Measurements from ENCODE around the gene ZNF628.

Gene ZNF628

DNA sequence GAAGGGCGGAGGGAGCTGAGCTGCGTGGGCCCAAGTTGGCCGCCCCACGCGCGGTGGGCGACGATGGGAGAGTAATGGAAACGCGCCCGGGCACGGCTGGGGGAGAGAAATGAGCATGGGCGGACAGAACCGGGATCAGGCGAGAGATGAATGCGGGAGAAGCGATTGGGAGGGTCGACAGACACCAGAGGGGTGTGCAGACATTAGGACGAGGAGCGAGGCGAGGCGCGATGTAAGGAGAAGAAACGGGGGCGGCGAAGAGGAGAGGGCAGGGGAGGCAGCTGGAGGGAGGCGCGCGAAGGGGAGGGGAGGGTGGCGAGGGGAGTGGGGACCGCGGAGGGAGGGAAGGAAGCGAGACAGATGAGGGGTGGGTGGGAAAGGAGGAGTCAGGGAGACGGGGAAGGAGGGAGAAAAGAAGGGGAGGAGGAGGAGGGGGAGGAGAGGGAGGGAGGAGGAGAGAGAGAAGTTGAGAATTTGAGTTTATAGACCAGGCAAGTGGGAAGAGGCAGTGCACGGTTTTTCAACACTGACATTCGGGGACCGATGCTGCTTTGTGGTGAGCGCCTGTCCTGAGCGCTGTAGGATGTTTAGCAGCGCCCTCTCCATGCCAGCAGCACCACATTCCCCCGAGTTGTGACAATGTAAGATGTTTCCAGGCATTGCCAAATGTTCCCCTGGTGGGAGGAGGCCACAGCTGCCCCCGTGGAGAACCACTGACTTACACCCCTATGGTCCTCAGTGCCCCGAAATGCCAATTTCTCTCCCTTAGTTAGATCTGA lies 33.2 kb upstream of the ZNF628 start, which contains the start of gene SHISA7 (continued):
- no peak; the same call in 1 of the 2 replicates for TF ChIP-seq ZBTB48 (tag by site-specific recombination; IDR thresholded peaks at IDR 0.05)
- TF ChIP-seq ZNF132 (tag by site-specific recombination; IDR thresholded peaks at IDR 0.05; ENCODE audit: borderline replicate concordance), result no peak
- TF ChIP-seq ZNF707 (tag by site-specific recombination; IDR thresholded peaks at IDR 0.05), result no peak
- no peak for TF ChIP-seq OVOL3 (tag by site-specific recombination; IDR thresholded peaks at IDR 0.05)
- TF ChIP-seq TRIM28 (IDR thresholded peaks at IDR 0.05; ENCODE audit: borderline replicate concordance, low read length), result no peak
- peak; percentile 84 for TF ChIP-seq SP3 (tag by site-specific recombination; IDR thresholded peaks at IDR 0.05)
- TF ChIP-seq, protein P1, sequence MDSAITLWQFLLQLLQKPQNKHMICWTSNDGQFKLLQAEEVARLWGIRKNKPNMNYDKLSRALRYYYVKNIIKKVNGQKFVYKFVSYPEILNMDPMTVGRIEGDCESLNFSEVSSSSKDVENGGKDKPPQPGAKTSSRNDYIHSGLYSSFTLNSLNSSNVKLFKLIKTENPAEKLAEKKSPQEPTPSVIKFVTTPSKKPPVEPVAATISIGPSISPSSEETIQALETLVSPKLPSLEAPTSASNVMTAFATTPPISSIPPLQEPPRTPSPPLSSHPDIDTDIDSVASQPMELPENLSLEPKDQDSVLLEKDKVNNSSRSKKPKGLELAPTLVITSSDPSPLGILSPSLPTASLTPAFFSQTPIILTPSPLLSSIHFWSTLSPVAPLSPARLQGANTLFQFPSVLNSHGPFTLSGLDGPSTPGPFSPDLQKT (IDR thresholded peaks at IDR 0.05; ENCODE audit: borderline replicate concordance, low read depth, low read length), result no peak
- TF ChIP-seq, protein P2, sequence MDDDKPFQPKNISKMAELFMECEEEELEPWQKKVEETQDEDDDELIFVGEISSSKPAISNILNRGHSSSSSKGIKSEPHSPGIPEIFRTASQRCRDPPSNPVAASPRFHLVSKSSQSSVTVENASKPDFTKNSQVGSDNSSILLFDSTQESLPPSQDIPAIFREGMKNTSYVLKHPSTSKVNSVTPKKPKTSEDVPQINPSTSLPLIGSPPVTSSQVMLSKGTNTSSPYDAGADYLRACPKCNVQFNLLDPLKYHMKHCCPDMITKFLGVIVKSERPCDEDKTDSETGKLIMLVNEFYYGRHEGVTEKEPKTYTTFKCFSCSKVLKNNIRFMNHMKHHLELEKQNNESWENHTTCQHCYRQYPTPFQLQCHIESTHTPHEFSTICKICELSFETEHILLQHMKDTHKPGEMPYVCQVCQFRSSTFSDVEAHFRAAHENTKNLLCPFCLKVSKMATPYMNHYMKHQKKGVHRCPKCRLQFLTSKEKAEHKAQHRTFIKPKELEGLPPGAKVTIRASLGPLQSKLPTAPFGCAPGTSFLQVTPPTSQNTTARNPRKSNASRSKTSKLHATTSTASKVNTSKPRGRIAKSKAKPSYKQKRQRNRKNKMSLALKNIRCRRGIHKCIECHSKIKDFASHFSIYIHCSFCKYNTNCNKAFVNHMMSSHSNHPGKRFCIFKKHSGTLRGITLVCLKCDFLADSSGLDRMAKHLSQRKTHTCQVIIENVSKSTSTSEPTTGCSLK (tag by site-specific recombination; IDR thresholded peaks at IDR 0.05), result no peak
- no peak for TF ChIP-seq ZNF23 (tag by site-specific recombination; IDR thresholded peaks at IDR 0.05; ENCODE audit: borderline replicate concordance)
- TF ChIP-seq ZNF423 (tag by site-specific recombination; IDR thresholded peaks at IDR 0.05), result no peak
- no peak for TF ChIP-seq YY2 (tag by site-specific recombination; IDR thresholded peaks at IDR 0.05)
- TF ChIP-seq ZNF776 (tag by site-specific recombination; IDR thresholded peaks at IDR 0.05; ENCODE audit: borderline replicate concordance), result no peak
- no peak for TF ChIP-seq ZNF747 (tag by site-specific recombination; IDR thresholded peaks at IDR 0.05)
- no peak for TF ChIP-seq ZNF211 (tag by site-specific recombination; IDR thresholded peaks at IDR 0.05; ENCODE audit: low read depth)
- TF ChIP-seq MYNN (tag by site-specific recombination; IDR thresholded peaks at IDR 0.05; ENCODE audit: borderline replicate concordance), result no peak
- no peak for TF ChIP-seq ZNF529 (tag by site-specific recombination; IDR thresholded peaks at IDR 0.05; ENCODE audit: insufficient replicate concordance)
- TF ChIP-seq ZNF416 (tag by site-specific recombination; IDR thresholded peaks at IDR 0.05), result 0 out of 2 replicates have a peak, but pooled peaks have one; percentile 50
- TF ChIP-seq ZNF146 (tag by site-specific recombination; IDR thresholded peaks at IDR 0.05), result no peak
- no peak for TF ChIP-seq IKZF3 (tag by site-specific recombination; IDR thresholded peaks at IDR 0.05)
- TF ChIP-seq ZNF654 (tag by site-specific recombination; IDR thresholded peaks at IDR 0.05; ENCODE audit: low read depth), result no peak
- no peak for TF ChIP-seq ZNF133 (tag by site-specific recombination; IDR thresholded peaks at IDR 0.05)
- no peak for TF ChIP-seq KLF7 (tag by site-specific recombination; IDR thresholded peaks at IDR 0.05; ENCODE audit: borderline replicate concordance)
- no peak for TF ChIP-seq ZNF121 (tag by site-specific recombination; IDR thresholded peaks at IDR 0.05)
- TF ChIP-seq, protein P3, sequence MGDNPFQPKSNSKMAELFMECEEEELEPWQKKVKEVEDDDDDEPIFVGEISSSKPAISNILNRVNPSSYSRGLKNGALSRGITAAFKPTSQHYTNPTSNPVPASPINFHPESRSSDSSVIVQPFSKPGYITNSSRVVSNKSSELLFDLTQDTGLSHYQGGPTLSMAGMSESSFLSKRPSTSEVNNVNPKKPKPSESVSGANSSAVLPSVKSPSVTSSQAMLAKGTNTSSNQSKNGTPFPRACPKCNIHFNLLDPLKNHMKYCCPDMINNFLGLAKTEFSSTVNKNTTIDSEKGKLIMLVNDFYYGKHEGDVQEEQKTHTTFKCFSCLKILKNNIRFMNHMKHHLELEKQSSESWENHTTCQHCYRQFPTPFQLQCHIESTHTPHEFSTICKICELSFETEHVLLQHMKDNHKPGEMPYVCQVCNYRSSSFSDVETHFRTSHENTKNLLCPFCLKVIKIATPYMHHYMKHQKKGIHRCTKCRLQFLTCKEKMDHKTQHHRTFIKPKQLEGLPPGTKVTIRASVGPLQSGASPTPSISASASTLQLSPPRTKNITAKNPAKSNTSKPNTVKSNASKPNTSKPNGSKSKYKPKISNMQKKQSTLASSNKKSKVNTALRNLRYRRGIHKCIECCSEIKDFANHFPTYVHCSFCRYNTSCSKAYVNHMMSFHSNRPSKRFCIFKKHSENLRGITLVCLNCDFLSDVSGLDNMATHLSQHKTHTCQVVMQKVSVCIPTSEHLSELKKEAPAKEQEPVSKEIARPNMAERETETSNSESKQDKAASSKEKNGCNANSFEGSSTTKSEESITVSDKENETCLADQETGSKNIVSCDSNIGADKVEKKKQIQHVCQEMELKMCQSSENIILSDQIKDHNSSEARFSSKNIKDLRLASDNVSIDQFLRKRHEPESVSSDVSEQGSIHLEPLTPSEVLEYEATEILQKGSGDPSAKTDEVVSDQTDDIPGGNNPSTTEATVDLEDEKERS (tag by site-specific recombination; IDR thresholded peaks at IDR 0.05), result no peak
- TF ChIP-seq ZEB2 (tag by site-specific recombination; IDR thresholded peaks at IDR 0.05), result no peak
- TF ChIP-seq, protein P4, sequence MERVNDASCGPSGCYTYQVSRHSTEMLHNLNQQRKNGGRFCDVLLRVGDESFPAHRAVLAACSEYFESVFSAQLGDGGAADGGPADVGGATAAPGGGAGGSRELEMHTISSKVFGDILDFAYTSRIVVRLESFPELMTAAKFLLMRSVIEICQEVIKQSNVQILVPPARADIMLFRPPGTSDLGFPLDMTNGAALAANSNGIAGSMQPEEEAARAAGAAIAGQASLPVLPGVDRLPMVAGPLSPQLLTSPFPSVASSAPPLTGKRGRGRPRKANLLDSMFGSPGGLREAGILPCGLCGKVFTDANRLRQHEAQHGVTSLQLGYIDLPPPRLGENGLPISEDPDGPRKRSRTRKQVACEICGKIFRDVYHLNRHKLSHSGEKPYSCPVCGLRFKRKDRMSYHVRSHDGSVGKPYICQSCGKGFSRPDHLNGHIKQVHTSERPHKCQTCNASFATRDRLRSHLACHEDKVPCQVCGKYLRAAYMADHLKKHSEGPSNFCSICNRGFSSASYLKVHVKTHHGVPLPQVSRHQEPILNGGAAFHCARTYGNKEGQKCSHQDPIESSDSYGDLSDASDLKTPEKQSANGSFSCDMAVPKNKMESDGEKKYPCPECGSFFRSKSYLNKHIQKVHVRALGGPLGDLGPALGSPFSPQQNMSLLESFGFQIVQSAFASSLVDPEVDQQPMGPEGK (tag by site-specific recombination; IDR thresholded peaks at IDR 0.05), result peak; percentile 47; the same call in 1 of the 2 replicates
- no peak for TF ChIP-seq BCL11A (tag by site-specific recombination; IDR thresholded peaks at IDR 0.05; ENCODE audit: low read depth)
- TF ChIP-seq EGR2 (tag by site-specific recombination; IDR thresholded peaks at IDR 0.05; ENCODE audit: low read depth), result peak; percentile 97
- TF ChIP-seq SETDB1 (IDR thresholded peaks at IDR 0.05; ENCODE audit: insufficient read length, low read length), result no peak
- TF ChIP-seq GLIS2 (tag by site-specific recombination; IDR thresholded peaks at IDR 0.05), result 0 out of 2 replicates have a peak, but pooled peaks have one; percentile 59
- TF ChIP-seq, protein P5, sequence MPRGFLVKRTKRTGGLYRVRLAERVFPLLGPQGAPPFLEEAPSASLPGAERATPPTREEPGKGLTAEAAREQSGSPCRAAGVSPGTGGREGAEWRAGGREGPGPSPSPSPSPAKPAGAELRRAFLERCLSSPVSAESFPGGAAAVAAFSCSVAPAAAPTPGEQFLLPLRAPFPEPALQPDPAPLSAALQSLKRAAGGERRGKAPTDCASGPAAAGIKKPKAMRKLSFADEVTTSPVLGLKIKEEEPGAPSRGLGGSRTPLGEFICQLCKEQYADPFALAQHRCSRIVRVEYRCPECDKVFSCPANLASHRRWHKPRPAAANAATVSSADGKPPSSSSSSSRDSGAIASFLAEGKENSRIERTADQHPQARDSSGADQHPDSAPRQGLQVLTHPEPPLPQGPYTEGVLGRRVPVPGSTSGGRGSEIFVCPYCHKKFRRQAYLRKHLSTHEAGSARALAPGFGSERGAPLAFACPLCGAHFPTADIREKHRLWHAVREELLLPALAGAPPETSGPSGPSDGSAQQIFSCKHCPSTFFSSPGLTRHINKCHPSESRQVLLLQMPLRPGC (tag by site-specific recombination; IDR thresholded peaks at IDR 0.05), result no peak

Data from HEK293 (cell line).